Ectodermal cell (in vitro differentiated cells): ENCODE data around the gene BAIAP2L2. TPM values are rescaled to one million over a fixed set of nuclear protein-coding genes. Genes with fewer than 3 reads are reported as not detected.
"Not testable (repeated sequence)": the region's sequence is repeated elsewhere in the genome, so short reads cannot be mapped to it uniquely, and the experiment has no call there.

Experiments used
- H3K27ac ChIP-seq: 2 replicates; pipeline ENCODE4 v1.7.0; 2013; ENCODE audit warnings: mild to moderate bottlenecking, low read depth, low read length; ENCODE audit not compliant: insufficient read depth, poor library complexity, severe bottlenecking
- H3K27me3 ChIP-seq: 2 replicates; pipeline ENCODE4 v1.7.0; 2013; ENCODE audit warnings: mild to moderate bottlenecking, low read length; ENCODE audit not compliant: insufficient read depth, control insufficient read depth, poor library complexity, severe bottlenecking
- H3K36me3 ChIP-seq: one replicate; pipeline ENCODE4 v1.7.0; 2013; ENCODE audit warnings: low read length; ENCODE audit not compliant: control insufficient read depth, insufficient read depth
- H3K4me1 ChIP-seq: one replicate; pipeline ENCODE4 v1.7.0; 2013; ENCODE audit warnings: low read length; ENCODE audit not compliant: control insufficient read depth, insufficient read depth
- H3K4me3 ChIP-seq: 2 replicates; pipeline ENCODE4 v1.7.0; 2013; ENCODE audit warnings: low read depth, low read length, control low read depth; ENCODE audit not compliant: insufficient read depth
- H3K9me3 ChIP-seq: 2 replicates; pipeline ENCODE4 v1.7.0; 2013; ENCODE audit warnings: mild to moderate bottlenecking, low read length, moderate library complexity; ENCODE audit not compliant: control insufficient read depth
- WGBS, 2 experiments: methylation state at CpG; one replicate each; pipeline ENCODE4 v1.1.7; 2013; ENCODE audit warnings: missing lambda C conversion rate in 2 of 2; 5-methylcytosine and 5-hydroxymethylcytosine counted together
- polyA plus RNA-seq, 4 experiments: library from polyadenylated mRNA; stranded (reverse); fragments of 50-300 nt; gene quantifications; one replicate each; pipeline ENCODE4 v1.2.3, GENCODE V29; 2013

The BAIAP2L2 gene
- polyA plus RNA-seq (2013, experiment 1 of 4), result 6.1 TPM
- polyA plus RNA-seq (2013, experiment 2 of 4), result 6.7 TPM
- 5.0 TPM for polyA plus RNA-seq (2013, experiment 3 of 4)
- polyA plus RNA-seq (2013, experiment 4 of 4), result 5.2 TPM

GRCh38 chr22:38110008-38110862 is at the start of gene BAIAP2L2:
BAIAP2L2 (minus strand) TSS chr22:38110684; CDS start chr22:38110525, 159 bp downstream.
- H3K4me1 ChIP-seq, result peaks cover 9% of the 10 kb centered on the region
- H3K36me3 ChIP-seq, result no peaks in the 10 kb centered on the region
- no peaks in the 10 kb centered on the region for H3K9me3 ChIP-seq
- no peak within 1 kb of the TSS for H3K4me3 ChIP-seq
- H3K27ac ChIP-seq, result no peak within 1 kb of the TSS
- 77 to 78% methylated on average over 19 of the region's 19 CpGs for WGBS, 2 experiments
- H3K27me3 ChIP-seq, result no peaks in the 10 kb centered on the region

- peaks cover 9% of the 10 kb centered on the region for H3K4me1 ChIP-seq
- H3K36me3 ChIP-seq, result no peaks in the 10 kb centered on the region
- H3K27ac ChIP-seq, result no peak overlapping the region
- no peaks in the 10 kb centered on the region for H3K27me3 ChIP-seq
- no peak overlapping the region for H3K4me3 ChIP-seq
- H3K9me3 ChIP-seq, result no peaks in the 10 kb centered on the region
- WGBS, 2 experiments, result 91 to 100% methylated on average over 1 of the region's 1 CpG
These were observed 45.2 kb upstream of the BAIAP2L2 start for GRCh38 chr22:38155703-38156102.

GRCh38 chr22:38154563-38154915 is 44.1 kb upstream of the BAIAP2L2 start:
- H3K9me3 ChIP-seq, H3K27ac ChIP-seq, H3K27me3 ChIP-seq, H3K4me3 ChIP-seq, H3K36me3 ChIP-seq: not testable (repeated sequence)
- H3K4me1 ChIP-seq, result peaks cover 17% of the 10 kb centered on the region
- 88 to 94% methylated on average over 1 of the region's 1 CpG for WGBS, 2 experiments

- no peak overlapping the region for H3K27ac ChIP-seq
These were observed 43.5 kb upstream of the BAIAP2L2 start for GRCh38 chr22:38153821-38154562.

GRCh38 chr22:38151126-38151500 is 40.6 kb upstream of the BAIAP2L2 start:
- no peaks in the 10 kb centered on the region for H3K9me3 ChIP-seq
- 89 to 92% methylated on average over 8 of the region's 8 CpGs for WGBS, 2 experiments
- H3K27ac ChIP-seq, result no peak overlapping the region
- H3K4me3 ChIP-seq, result no peak overlapping the region
- H3K4me1 ChIP-seq, result peaks cover 17% of the 10 kb centered on the region
- no peaks in the 10 kb centered on the region for H3K36me3 ChIP-seq
- no peaks in the 10 kb centered on the region for H3K27me3 ChIP-seq

More at GRCh38 chr22:38153821-38154562, 43.5 kb upstream of the BAIAP2L2 start:
- no peaks in the 10 kb centered on the region for H3K36me3 ChIP-seq
- no peaks in the 10 kb centered on the region for H3K9me3 ChIP-seq
- H3K4me3 ChIP-seq, result no peak overlapping the region
- H3K4me1 ChIP-seq, result peaks cover 17% of the 10 kb centered on the region
- H3K27me3 ChIP-seq, result no peaks in the 10 kb centered on the region
- 58 to 59% methylated on average over 4 of the region's 4 CpGs for WGBS, 2 experiments

- Histone ChIP-seq H3K27me3 (no peaks in the 10 kb centered on the region), H3K4me3 (no peak overlapping the region), H3K9me3 (no peaks in the 10 kb centered on the region), H3K36me3 (no peaks in the 10 kb centered on the region), H3K4me1 (peaks cover 8% of the 10 kb centered on the region), H3K27ac (no peak overlapping the region)
- WGBS, 2 experiments, result 84 to 85% methylated on average over 5 of the region's 5 CpGs
These were observed 37.8 kb upstream of the BAIAP2L2 start for GRCh38 chr22:38148245-38148644.

- not testable (repeated sequence) for H3K36me3 ChIP-seq, H3K4me3 ChIP-seq, H3K27ac ChIP-seq, H3K27me3 ChIP-seq, H3K9me3 ChIP-seq, H3K4me1 ChIP-seq
- 92 to 94% methylated on average over 3 of the region's 3 CpGs for WGBS, 2 experiments
These were observed 35.7 kb upstream of the BAIAP2L2 start for GRCh38 chr22:38146166-38146565.

- H3K27me3 ChIP-seq, result no peaks in the 10 kb centered on the region
- no peaks in the 10 kb centered on the region for H3K36me3 ChIP-seq
- H3K9me3 ChIP-seq, result no peaks in the 10 kb centered on the region
- no peak overlapping the region for H3K4me3 ChIP-seq
- no peak overlapping the region for H3K27ac ChIP-seq
- 95 to 96% methylated on average over 5 of the region's 5 CpGs for WGBS, 2 experiments
- H3K4me1 ChIP-seq, result no peaks in the 10 kb centered on the region
These were observed 33.5 kb upstream of the BAIAP2L2 start for GRCh38 chr22:38144025-38144405.

GRCh38 chr22:38142606-38143005 is 32.1 kb upstream of the BAIAP2L2 start:
- no peaks in the 10 kb centered on the region for H3K27me3 ChIP-seq
- H3K4me1 ChIP-seq, result no peaks in the 10 kb centered on the region
- WGBS, 2 experiments, result 93 to 95% methylated on average over 5 of the region's 5 CpGs
- no peaks in the 10 kb centered on the region for H3K36me3 ChIP-seq
- no peaks in the 10 kb centered on the region for H3K9me3 ChIP-seq
- no peak overlapping the region for H3K27ac ChIP-seq
- H3K4me3 ChIP-seq, result no peak overlapping the region

- Histone ChIP-seq H3K27me3 (no peaks in the 10 kb centered on the region), H3K27ac (no peak overlapping the region), H3K9me3 (no peaks in the 10 kb centered on the region), H3K4me1 (no peaks in the 10 kb centered on the region), H3K4me3 (no peak overlapping the region), H3K36me3 (no peaks in the 10 kb centered on the region)
- WGBS, 2 experiments, result 93 to 94% methylated on average over 16 of the region's 16 CpGs
These were observed 30.9 kb upstream of the BAIAP2L2 start for GRCh38 chr22:38141217-38141973.
